Nephron progenitor cell (in vitro differentiated cells): ENCODE results near the gene RASA2.

ENCODE experiments used
- DNase-seq: peaks from one replicate; pipeline ENCODE4 v3.0.0; 2021
- H3K27ac Mint-ChIP-seq: 2 replicates; pipeline ENCODE4 v1.8.0; 2021; ENCODE audit warnings: mild to moderate bottlenecking, moderate library complexity, mixed read lengths
- H3K27me3 Mint-ChIP-seq: 2 replicates; pipeline ENCODE4 v1.8.0; 2021; ENCODE audit warnings: mild to moderate bottlenecking, low read depth, mixed read lengths; ENCODE audit not compliant: poor library complexity
- H3K36me3 Mint-ChIP-seq: 2 replicates; pipeline ENCODE4 v1.8.0; 2021; ENCODE audit warnings: low read depth, mixed read lengths
- H3K4me1 Mint-ChIP-seq: 2 replicates; pipeline ENCODE4 v1.8.0; 2021; ENCODE audit warnings: mixed read lengths
- H3K4me3 Mint-ChIP-seq: 2 replicates; pipeline ENCODE4 v1.8.0; 2021; ENCODE audit warnings: mild to moderate bottlenecking, moderate library complexity, mixed read lengths
- H3K9me3 Mint-ChIP-seq: 2 replicates; pipeline ENCODE4 v1.8.0; 2021; ENCODE audit warnings: mild to moderate bottlenecking, moderate library complexity, mixed read lengths
- CTCF ChIP-seq: fragments of 200-600 bp; sonication (generic); IDR thresholded peaks from 2 replicates; pipeline ENCODE4 v1.5.0; 2021; ENCODE audit warnings: antibody characterized with exemption

The RASA2 gene

GRCh38 chr3:141449424-141449823 is 37.4 kb upstream of the RASA2 start:
- Mint-ChIP-seq H3K4me3 (no peak overlapping the region), H3K27ac (peak overlapping the region; percentile 69), H3K36me3 (peaks cover 22% of the 10 kb centered on the region), H3K9me3 (peaks cover 6% of the 10 kb centered on the region), H3K4me1 (peaks cover 36% of the 10 kb centered on the region), H3K27me3 (peaks cover 4% of the 10 kb centered on the region)
- DNase-seq, result no peak
- no peak for TF ChIP-seq CTCF

DNA sequence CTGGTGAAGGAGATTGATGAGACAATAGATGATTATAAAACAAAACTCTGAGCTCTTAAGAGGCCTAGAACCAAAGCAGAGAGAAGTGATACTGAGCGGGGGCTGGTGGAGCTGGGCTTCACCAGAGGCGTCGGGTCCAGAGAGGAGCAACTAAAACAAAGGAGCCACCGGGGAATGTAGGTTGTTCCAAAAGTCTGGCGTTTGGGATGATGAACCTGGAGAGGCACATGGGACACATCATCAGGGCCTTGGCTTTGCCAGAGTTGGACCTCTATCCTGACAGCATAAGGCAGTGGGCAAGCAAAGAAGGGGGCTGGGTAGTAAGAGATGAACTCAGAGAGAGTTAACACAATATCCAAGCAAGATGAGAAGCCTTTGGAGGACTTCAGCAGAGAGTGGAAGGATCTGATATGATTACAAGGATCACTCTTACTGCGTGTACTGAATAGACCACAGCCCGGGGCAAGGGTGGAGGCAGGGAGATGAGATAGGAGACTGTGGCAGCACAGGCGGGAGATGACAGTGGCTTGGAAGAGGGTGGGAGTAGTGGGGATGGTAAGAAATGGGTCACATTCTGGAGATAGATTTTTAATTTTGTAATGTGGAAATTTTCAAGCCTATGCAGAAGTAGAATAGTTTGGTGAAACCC is 36.0 kb upstream of the RASA2 start:
- H3K36me3 Mint-ChIP-seq, result peaks cover 8% of the 10 kb centered on the region
- no peaks in the 10 kb centered on the region for H3K9me3 Mint-ChIP-seq
- no peak overlapping the region for H3K4me3 Mint-ChIP-seq
- H3K4me1 Mint-ChIP-seq, result peaks cover 46% of the 10 kb centered on the region
- no peak overlapping the region for H3K27ac Mint-ChIP-seq
- H3K27me3 Mint-ChIP-seq, result peaks cover under 1% of the 10 kb centered on the region
- DNase-seq, result no peak
- no peak for TF ChIP-seq CTCF

- no peak for DNase-seq
- no peaks in the 10 kb centered on the region for H3K36me3 Mint-ChIP-seq
- H3K27ac Mint-ChIP-seq, result no peak overlapping the region
- no peaks in the 10 kb centered on the region for H3K9me3 Mint-ChIP-seq
- H3K4me1 Mint-ChIP-seq, result peaks cover 48% of the 10 kb centered on the region
- no peak overlapping the region for H3K4me3 Mint-ChIP-seq
- peaks cover 3% of the 10 kb centered on the region for H3K27me3 Mint-ChIP-seq
- peak; percentile 41 for TF ChIP-seq CTCF
These were observed 34.8 kb upstream of the RASA2 start for GRCh38 chr3:141452045-141452444.

- Mint-ChIP-seq H3K9me3 (no peaks in the 10 kb centered on the region), H3K27ac (no peak overlapping the region), H3K36me3 (no peaks in the 10 kb centered on the region), H3K4me1 (peaks cover 43% of the 10 kb centered on the region), H3K27me3 (peaks cover 9% of the 10 kb centered on the region), H3K4me3 (no peak overlapping the region)
- no peak for TF ChIP-seq CTCF
- no peak for DNase-seq
These were observed 34.1 kb upstream of the RASA2 start for GRCh38 chr3:141452773-141453172.

DNA sequence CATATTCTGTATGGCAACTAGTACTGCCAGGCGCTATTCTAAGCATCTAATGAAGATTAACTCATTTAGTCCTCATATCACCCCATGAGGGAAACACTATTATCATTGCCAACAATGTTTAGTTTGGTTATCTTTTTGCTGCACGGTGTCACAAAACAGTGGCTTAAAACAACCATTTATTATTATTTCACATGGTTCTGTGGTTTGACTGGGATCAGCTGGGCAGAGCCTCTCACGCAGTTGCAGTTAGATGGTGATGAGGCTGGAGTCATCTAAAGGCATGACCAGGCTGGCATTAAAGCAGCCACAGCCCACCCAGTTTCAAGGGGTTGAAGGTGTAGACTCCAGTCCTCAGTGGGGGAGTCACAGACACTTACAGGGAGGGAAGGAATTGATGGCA is 32.8 kb upstream of the RASA2 start:
- Mint-ChIP-seq H3K27ac (no peak overlapping the region), H3K27me3 (peaks cover 12% of the 10 kb centered on the region), H3K4me3 (no peak overlapping the region), H3K4me1 (peaks cover 39% of the 10 kb centered on the region), H3K9me3 (no peaks in the 10 kb centered on the region), H3K36me3 (no peaks in the 10 kb centered on the region)
- no peak for TF ChIP-seq CTCF
- no peak for DNase-seq

- TF ChIP-seq CTCF, result peak; percentile 58
- H3K9me3 Mint-ChIP-seq, result no peaks in the 10 kb centered on the region
- peaks cover 31% of the 10 kb centered on the region for H3K4me1 Mint-ChIP-seq
- no peak for DNase-seq
- peaks cover 13% of the 10 kb centered on the region for H3K27me3 Mint-ChIP-seq
- no peaks in the 10 kb centered on the region for H3K36me3 Mint-ChIP-seq
- H3K27ac Mint-ChIP-seq, result no peak overlapping the region
- H3K4me3 Mint-ChIP-seq, result no peak overlapping the region
These were observed 31.8 kb upstream of the RASA2 start for GRCh38 chr3:141454906-141455602.
